ENCODE results near the gene COL20A1. TPM values are rescaled to one million over a fixed set of nuclear protein-coding genes. Genes with fewer than 3 reads are reported as not detected.
"Not testable (repeated sequence)": the region's sequence is repeated elsewhere in the genome, so short reads cannot be mapped to it uniquely, and the experiment has no call there.

Gene COL20A1
- total RNA-seq, 1 donor from 2014 or later = not detected

- no peak for DNase-seq (ENCODE audit: low spot score)
- no peak for ATAC-seq
Measured at GRCh38 chr20:63369024-63369530, 76.1 kb downstream of the COL20A1 start.

GRCh38 chr20:63369724-63370617 lies 77.0 kb downstream of the COL20A1 start:
- no peak for ATAC-seq
- no peak for DNase-seq (ENCODE audit: low spot score)

- ATAC-seq = no peak
- DNase-seq (ENCODE audit: low spot score) = no peak
Measured at GRCh38 chr20:63370618-63371187, 77.7 kb downstream of the COL20A1 start.

- no peak for ATAC-seq
- no peak for DNase-seq (ENCODE audit: low spot score)
Measured at GRCh38 chr20:63371291-63371865, 78.4 kb downstream of the COL20A1 start.

- DNase-seq (ENCODE audit: low spot score) (no peak), ATAC-seq (no peak)
Measured at GRCh38 chr20:63372971-63373885, 80.2 kb downstream of the COL20A1 start.

- DNase-seq (ENCODE audit: low spot score) (no peak), ATAC-seq (no peak)
Measured at GRCh38 chr20:63373996-63374395, 81.0 kb downstream of the COL20A1 start.

GRCh38 chr20:63374504-63374903 lies 81.5 kb downstream of the COL20A1 start:
- ATAC-seq = no peak
- no peak for DNase-seq (ENCODE audit: low spot score)

GRCh38 chr20:63375438-63375837 lies 82.5 kb downstream of the COL20A1 start:
- no peak for DNase-seq (ENCODE audit: low spot score)
- no peak for ATAC-seq

GRCh38 chr20:63376283-63377250 lies 83.6 kb downstream of the COL20A1 start:
- DNase-seq (ENCODE audit: low spot score) (no peak), ATAC-seq (no peak)

- ATAC-seq = no peak
- no peak for DNase-seq (ENCODE audit: low spot score)
Measured at GRCh38 chr20:63377256-63377941, 84.4 kb downstream of the COL20A1 start.

GRCh38 chr20:63377951-63378381 lies 85.0 kb downstream of the COL20A1 start:
- ATAC-seq = no peak
- no peak for DNase-seq (ENCODE audit: low spot score)

GRCh38 chr20:63378626-63379025 lies 85.6 kb downstream of the COL20A1 start:
- ATAC-seq = no peak
- no peak for DNase-seq (ENCODE audit: low spot score)

GRCh38 chr20:63379296-63379695 lies 86.3 kb downstream of the COL20A1 start:
- ATAC-seq (no peak), DNase-seq (ENCODE audit: low spot score) (no peak)

- ATAC-seq = not testable (repeated sequence)
Measured at GRCh38 chr20:63379872-63380271, 86.9 kb downstream of the COL20A1 start.

GRCh38 chr20:63380346-63380870 lies 87.4 kb downstream of the COL20A1 start:
- no peak for ATAC-seq
- DNase-seq (ENCODE audit: low spot score) = no peak

More at GRCh38 chr20:63379872-63380271, 86.9 kb downstream of the COL20A1 start:
- DNase-seq (ENCODE audit: low spot score) = not testable (repeated sequence)

GRCh38 chr20:63381781-63382431 lies 88.9 kb downstream of the COL20A1 start:
- peak; percentile 82 for ATAC-seq
- DNase-seq (ENCODE audit: low spot score) = no peak

- no peak for ATAC-seq
- DNase-seq (ENCODE audit: low spot score) = no peak
Measured at GRCh38 chr20:63382551-63383300, 89.7 kb downstream of the COL20A1 start.
